Stimulated activated effector memory CD8-positive, alpha-beta T cell treated with anti-CD3 and anti-CD28 coated beads, Interleukin-12 subunit alpha, Interleukin-12 subunit beta, amount 100 ng/mL, for 72 hours (primary cell): ENCODE data around the gene RGPD6.
"Not testable (repeated sequence)": the region's sequence is repeated elsewhere in the genome, so short reads cannot be mapped to it uniquely, and the experiment has no call there.

Experiments used
- ATAC-seq: fragments of 150-1000 bp; cut with Tn5 transposase; 2 replicates; pipeline ENCODE4 v1.10.0; 2021
- DNase-seq, 2 donors: peaks; one replicate each; pipeline ENCODE4 v3.0.0; 2021 to 2022; ENCODE audit warnings: low spot score in 2 of 2
- H3K27ac Mint-ChIP-seq: one replicate; pipeline ENCODE4 v1.8.0; 2022; ENCODE audit warnings: mild to moderate bottlenecking, mixed read lengths
- H3K36me3 Mint-ChIP-seq: one replicate; pipeline ENCODE4 v1.8.0; 2022; ENCODE audit warnings: mild to moderate bottlenecking, mixed read lengths
- H3K4me1 Mint-ChIP-seq: one replicate; pipeline ENCODE4 v1.8.0; 2022; ENCODE audit warnings: mixed read lengths
- H3K4me3 Mint-ChIP-seq: one replicate; pipeline ENCODE4 v1.8.0; 2022; ENCODE audit warnings: mild to moderate bottlenecking, mixed read lengths
- H3K9me3 Mint-ChIP-seq: one replicate; pipeline ENCODE4 v1.8.0; 2022; ENCODE audit warnings: mixed read lengths

Gene RGPD6

GRCh38 chr2:110465312-110465711, 111.7 kb downstream of the RGPD6 start:
- not testable (repeated sequence) for DNase-seq

More at GRCh38 chr2:110465312-110465711, 111.7 kb downstream of the RGPD6 start:
- H3K36me3 Mint-ChIP-seq, H3K27ac Mint-ChIP-seq, H3K9me3 Mint-ChIP-seq, H3K4me1 Mint-ChIP-seq, H3K4me3 Mint-ChIP-seq: not testable (repeated sequence)
- peak; percentile 62 for ATAC-seq
